OCI-LY3 (cell line): Measurements from ENCODE around the gene IKBIP.
"Not testable (repeated sequence)": the region's sequence is repeated elsewhere in the genome, so short reads cannot be mapped to it uniquely, and the experiment has no call there.

Experiments used
- H2AFZ ChIP-seq: fragments of 200-600, 300-600 bp; shearing (Covaris generic); 2 replicates; pipeline ENCODE4 v1.6.0; 2014; ENCODE audit warnings: antibody characterized with exemption, low read depth, low read length
- H3K27ac ChIP-seq: fragments of 200-600, 300-600 bp; sonication (generic); 2 replicates; pipeline ENCODE4 v1.5.1; 2014; ENCODE audit warnings: mild to moderate bottlenecking, low read length, moderate library complexity, mixed read lengths
- H3K27me3 ChIP-seq: fragments of 200-600, 300-600 bp; sonication (generic); 2 replicates; pipeline ENCODE4 v1.6.1; 2014; ENCODE audit warnings: low read depth, low read length, mixed read lengths
- H3K36me3 ChIP-seq: fragments of 200-600, 300-600 bp; sonication (generic); replicated peaks from 2 replicates; pipeline ENCODE3; 2014; ENCODE audit warnings: low read depth, low read length, mixed read lengths
- H3K4me1 ChIP-seq: fragments of 300-600, 200-600 bp; sonication (generic); 2 replicates; pipeline ENCODE4 v1.6.1; 2014; ENCODE audit warnings: low read length, mixed read lengths
- H3K4me2 ChIP-seq: fragments of 200-600, 300-600 bp; sonication (generic); 2 replicates; pipeline ENCODE4 v1.6.1; 2014; ENCODE audit warnings: low read length, mixed read lengths
- H3K4me3 ChIP-seq: fragments of 300-600, 200-600 bp; sonication (generic); 2 replicates; pipeline ENCODE4 v1.5.1; 2014; ENCODE audit warnings: antibody characterized with exemption, mild to moderate bottlenecking, low read length, moderate library complexity
- H3K79me2 ChIP-seq: fragments of 300-600, 200-600 bp; shearing (Covaris generic); 2 replicates; pipeline ENCODE4 v1.6.1; 2014; ENCODE audit warnings: mild to moderate bottlenecking, low read length, mixed read lengths
- H3K9ac ChIP-seq: fragments of 300-600, 200-600 bp; shearing (Covaris generic); 2 replicates; pipeline ENCODE4 v1.6.0; 2014; ENCODE audit warnings: mild to moderate bottlenecking, low read length, moderate library complexity
- H3K9me3 ChIP-seq: fragments of 200-600, 300-600 bp; shearing (Covaris generic); 2 replicates; pipeline ENCODE4 v1.6.1; 2014; ENCODE audit warnings: low read length, mixed read lengths; ENCODE audit not compliant: insufficient read depth
- H4K20me1 ChIP-seq: fragments of 200-600, 300-600 bp; sonication (generic); 2 replicates; pipeline ENCODE4 v1.6.1; 2016; ENCODE audit warnings: low read length, mixed read lengths; ENCODE audit not compliant: insufficient read depth
- EZH2phosphoT487 ChIP-seq: fragments of 200-600 bp; shearing (Covaris generic); IDR thresholded peaks from 2 replicates; pipeline ENCODE4 v1.6.1; 2018; ENCODE audit warnings: antibody characterized with exemption, mixed run types, low read depth
- TF ChIP-seq, protein P1 (sequence below): fragments of 200-600, 300-600 bp; sonication (generic); IDR thresholded peaks from 2 replicates; pipeline ENCODE4 v1.5.1; 2014; ENCODE audit warnings: antibody characterized with exemption, low read length, low read depth

Gene IKBIP

DNA sequence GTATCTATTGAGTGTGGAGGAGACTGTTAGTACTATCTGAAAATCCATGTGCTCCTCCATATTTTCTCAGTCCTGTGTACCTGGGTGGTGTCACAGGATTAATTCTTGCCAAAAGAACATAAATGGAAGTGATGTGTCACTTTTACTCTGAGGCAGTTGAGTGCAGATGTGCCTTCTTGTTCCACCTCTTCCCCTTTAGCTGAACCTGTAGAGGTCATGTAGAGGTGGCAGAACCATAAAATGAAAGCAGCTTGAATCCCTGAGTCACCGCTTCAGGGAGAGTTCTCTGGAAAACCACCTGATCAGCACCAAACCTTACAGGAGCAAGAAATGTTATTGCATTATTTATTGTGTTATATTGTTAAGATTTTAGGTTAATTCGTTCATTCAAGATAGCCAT is 65.8 kb downstream of the IKBIP start:
- no peaks in the 10 kb centered on the region for H3K9me3 ChIP-seq
- H3K4me3 ChIP-seq: no peak overlapping the region
- H3K36me3 ChIP-seq: no peaks in the 10 kb centered on the region
- no peaks in the 10 kb centered on the region for H4K20me1 ChIP-seq
- H3K79me2 ChIP-seq: no peaks in the 10 kb centered on the region
- no peak for TF ChIP-seq EZH2phosphoT487
- TF ChIP-seq, protein P1, sequence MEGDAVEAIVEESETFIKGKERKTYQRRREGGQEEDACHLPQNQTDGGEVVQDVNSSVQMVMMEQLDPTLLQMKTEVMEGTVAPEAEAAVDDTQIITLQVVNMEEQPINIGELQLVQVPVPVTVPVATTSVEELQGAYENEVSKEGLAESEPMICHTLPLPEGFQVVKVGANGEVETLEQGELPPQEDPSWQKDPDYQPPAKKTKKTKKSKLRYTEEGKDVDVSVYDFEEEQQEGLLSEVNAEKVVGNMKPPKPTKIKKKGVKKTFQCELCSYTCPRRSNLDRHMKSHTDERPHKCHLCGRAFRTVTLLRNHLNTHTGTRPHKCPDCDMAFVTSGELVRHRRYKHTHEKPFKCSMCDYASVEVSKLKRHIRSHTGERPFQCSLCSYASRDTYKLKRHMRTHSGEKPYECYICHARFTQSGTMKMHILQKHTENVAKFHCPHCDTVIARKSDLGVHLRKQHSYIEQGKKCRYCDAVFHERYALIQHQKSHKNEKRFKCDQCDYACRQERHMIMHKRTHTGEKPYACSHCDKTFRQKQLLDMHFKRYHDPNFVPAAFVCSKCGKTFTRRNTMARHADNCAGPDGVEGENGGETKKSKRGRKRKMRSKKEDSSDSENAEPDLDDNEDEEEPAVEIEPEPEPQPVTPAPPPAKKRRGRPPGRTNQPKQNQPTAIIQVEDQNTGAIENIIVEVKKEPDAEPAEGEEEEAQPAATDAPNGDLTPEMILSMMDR: no peak
- no peak overlapping the region for H2AFZ ChIP-seq
- H3K27me3 ChIP-seq: no peaks in the 10 kb centered on the region
- H3K4me1 ChIP-seq: no peaks in the 10 kb centered on the region
- no peak overlapping the region for H3K9ac ChIP-seq
- no peak overlapping the region for H3K27ac ChIP-seq
- H3K4me2 ChIP-seq: no peak overlapping the region

DNA sequence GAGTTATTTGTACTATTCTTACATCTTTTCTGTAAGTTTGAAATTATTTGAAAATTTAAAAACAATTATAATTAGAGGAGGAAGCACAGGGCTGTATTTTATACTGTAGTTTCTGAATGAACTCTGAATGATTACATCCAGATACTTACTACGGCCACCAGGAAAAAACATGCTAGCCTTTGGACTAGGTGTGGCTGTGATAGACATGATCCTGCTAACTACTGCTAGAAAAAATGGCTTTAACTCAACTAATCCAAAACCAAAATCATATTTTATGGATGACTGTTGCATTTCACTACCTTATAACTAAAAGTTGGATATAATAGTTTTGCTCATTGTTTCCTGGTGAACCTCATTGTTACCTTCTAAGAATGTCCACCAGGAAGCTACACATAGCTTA is 66.2 kb downstream of the IKBIP start:
- no peak overlapping the region for H2AFZ ChIP-seq
- no peaks in the 10 kb centered on the region for H3K27me3 ChIP-seq
- H3K79me2 ChIP-seq: no peaks in the 10 kb centered on the region
- no peaks in the 10 kb centered on the region for H3K36me3 ChIP-seq
- no peaks in the 10 kb centered on the region for H3K9me3 ChIP-seq
- H3K9ac ChIP-seq: no peak overlapping the region
- no peak overlapping the region for H3K4me2 ChIP-seq
- TF ChIP-seq EZH2phosphoT487: no peak
- TF ChIP-seq, protein P1: no peak
- H3K4me3 ChIP-seq: no peak overlapping the region
- no peak overlapping the region for H3K27ac ChIP-seq
- no peaks in the 10 kb centered on the region for H4K20me1 ChIP-seq
- H3K4me1 ChIP-seq: no peaks in the 10 kb centered on the region

DNA sequence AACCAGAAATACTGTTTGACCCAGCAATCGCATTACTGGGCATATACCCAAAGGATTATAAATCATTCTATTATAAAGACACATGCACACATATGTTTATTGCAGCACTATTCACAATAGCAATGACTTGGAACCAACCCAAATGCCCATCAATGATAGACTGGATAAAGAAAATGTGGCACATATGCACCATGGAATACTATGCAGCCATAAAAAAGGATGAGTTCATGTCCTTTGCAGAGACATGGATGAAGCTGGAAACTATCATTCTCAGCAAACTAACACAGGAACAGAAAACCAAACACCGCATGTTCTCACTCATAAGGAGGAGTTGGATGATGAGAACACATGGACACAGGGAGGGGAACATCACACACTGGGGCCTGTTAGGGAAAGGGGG is 67.8 kb downstream of the IKBIP start:
- H3K27me3 ChIP-seq, H3K36me3 ChIP-seq, H3K9ac ChIP-seq, H3K27ac ChIP-seq, H3K4me2 ChIP-seq, H3K9me3 ChIP-seq, H2AFZ ChIP-seq, H3K4me3 ChIP-seq, H3K79me2 ChIP-seq, H3K4me1 ChIP-seq, H4K20me1 ChIP-seq: not testable (repeated sequence)

DNA sequence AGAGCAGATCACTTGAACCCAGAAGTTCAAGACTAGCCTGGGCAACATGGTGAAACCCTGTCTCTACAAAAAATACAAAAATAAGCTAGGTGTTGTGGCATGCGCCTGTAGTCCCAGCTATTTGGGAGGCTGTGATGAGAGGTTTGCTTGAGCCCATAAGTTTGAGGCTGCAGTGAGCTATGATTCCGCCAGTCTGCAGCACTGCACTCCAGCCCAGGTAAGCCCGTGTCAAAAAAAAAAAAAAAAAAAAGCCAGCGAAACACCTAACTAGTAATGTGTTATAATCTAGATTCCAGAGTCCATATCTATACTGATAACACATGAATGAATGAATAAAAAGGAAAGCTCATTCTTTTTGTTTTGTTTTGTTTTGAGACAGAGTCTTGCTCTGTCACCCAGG is 69.6 kb downstream of the IKBIP start:
- H3K4me1 ChIP-seq: no peaks in the 10 kb centered on the region
- no peak for TF ChIP-seq EZH2phosphoT487
- TF ChIP-seq, protein P1: no peak
- H3K4me3 ChIP-seq: no peak overlapping the region

More for the DNA sequence above, 69.6 kb downstream of the IKBIP start:
- Histone ChIP-seq H3K79me2 (no peaks in the 10 kb centered on the region), H3K27me3 (no peaks in the 10 kb centered on the region), H3K27ac (no peak overlapping the region), H3K4me2 (no peak overlapping the region), H2AFZ (no peak overlapping the region), H3K9ac (no peak overlapping the region), H3K36me3 (no peaks in the 10 kb centered on the region), H4K20me1 (no peaks in the 10 kb centered on the region), H3K9me3 (no peaks in the 10 kb centered on the region)
